ENCODE results near the gene TRIM31. TPM values are rescaled to one million over a fixed set of nuclear protein-coding genes. Genes with fewer than 3 reads are reported as not detected.

TRIM31 gene
- polyA plus RNA-seq, 1 of the 3 experiments (the other 2 are of a cell fraction) = not detected

- TF ChIP-seq CTCF (IDR thresholded peaks at IDR 0.05) (no peak), TCF12 (IDR thresholded peaks at IDR 0.05) (no peak), MAX (IDR thresholded peaks at IDR 0.05; ENCODE audit: low read depth) (no peak), ZBTB33 (IDR thresholded peaks at IDR 0.05; ENCODE audit: borderline replicate concordance, low read depth) (no peak), FOSL2 (IDR thresholded peaks at IDR 0.05; ENCODE audit: borderline replicate concordance, low read depth) (no peak), RCOR1 (IDR thresholded peaks at IDR 0.05; ENCODE audit: low read length) (no peak)
Measured at GRCh38 chr6:30157581-30157980, 44.7 kb upstream of the TRIM31 start (continued).

- Histone ChIP-seq H3K27ac (ENCODE audit: low read depth in 2 of 2, low read length in 1 of 2) (no peak overlapping the region), H3K4me2 (no peak overlapping the region), H3K9me3 (no peaks in the 10 kb centered on the region), H3K4me3 (ENCODE audit: low read depth in 2 of 2, low read length in 1 of 2) (no peak overlapping the region), H3F3A (replicated peaks; ENCODE audit: insufficient read depth) (no peaks in the 10 kb centered on the region), H3K79me2 (ENCODE audit: insufficient read depth) (no peaks in the 10 kb centered on the region), H3K4me1 (ENCODE audit: control insufficient read depth in 1 of 2, insufficient read depth in 2 of 2, low read depth in 1 of 2, low read length in 1 of 2) (no peaks in the 10 kb centered on the region; a peak in 1 of 4 replicates), H2AFZ (ENCODE audit: low read depth) (peak overlapping the region; percentile 44; the same call in 1 of the 2 replicates), H3K9ac (no peak overlapping the region), H3K27me3 (ENCODE audit: insufficient read depth) (peaks cover 34% of the 10 kb centered on the region; the same call in 1 of the 2 replicates), H3K36me3 (replicated peaks in 1 of 2; ENCODE audit: control insufficient read depth in 1 of 2, insufficient read depth in 2 of 2, low read length in 1 of 2) (no peaks in the 10 kb centered on the region), H3K9me2 (no peaks in the 10 kb centered on the region), H4K20me1 (ENCODE audit: insufficient read depth) (no peaks in the 10 kb centered on the region)
- DNase-seq = no peak
- ChIA-PET POLR2A (no interaction called here), CTCF (interaction anchor here (1.2 kb wide), 1 partner anchor 25 kb away, joined by 5 read pairs; no protein-coding TSS in a partner anchor)
- 39% methylated on average over 7 of the region's 9 CpGs for WGBS (ENCODE audit: low lambda C conversion rate)
- TF ChIP-seq EZH2phosphoT487 (IDR thresholded peaks at IDR 0.05; ENCODE audit: borderline replicate concordance, low read depth) (no peak), MXI1 (IDR thresholded peaks at IDR 0.05; ENCODE audit: low read depth, low read length) (no peak), USF1 (IDR thresholded peaks at IDR 0.05; ENCODE audit: borderline replicate concordance, low read depth) (no peak), ZBTB33 (IDR thresholded peaks at IDR 0.05; ENCODE audit: borderline replicate concordance, low read depth) (no peak), CTCF (IDR thresholded peaks at IDR 0.05) (no peak), ELF1 (IDR thresholded peaks at IDR 0.05) (no peak), NFIC (IDR thresholded peaks at IDR 0.05; ENCODE audit: borderline replicate concordance) (no peak), RCOR1 (IDR thresholded peaks at IDR 0.05; ENCODE audit: low read length) (no peak), CHD2 (IDR thresholded peaks at IDR 0.05; ENCODE audit: low read length, partially characterized antibody) (no peak), TEAD4 (IDR thresholded peaks at IDR 0.05; ENCODE audit: borderline replicate concordance, insufficient read depth) (no peak), REST (IDR thresholded peaks at IDR 0.05; ENCODE audit: low read depth, low read length) (no peak)
Measured at GRCh38 chr6:30156774-30157173, 43.9 kb upstream of the TRIM31 start.
